A673 (cell line): ENCODE results near the gene IFNLR1. TPM values are rescaled to one million over a fixed set of nuclear protein-coding genes. Genes with fewer than 3 reads are reported as not detected.

Source experiments
- BruUV-seq: library from RNA; stranded (reverse); fragments of 400-500 nt; replicated peaks from 2 replicates; lab custom pipeline; 2021; lab: Mats Ljungman, UMichigan
- CTCF ChIA-PET: fragments of 300-600 bp; sonication (Branson Sonifier 250); formaldehyde crosslinking; loops from one replicate; lab custom pipeline; 2022; ENCODE audit warnings: antibody characterized with exemption; lab: Charles Lee
- POLR2A ChIA-PET: fragments of 300-600 bp; sonication (Branson Sonifier 250); formaldehyde crosslinking; loops from one replicate; lab custom pipeline; 2022; ENCODE audit warnings: antibody characterized with exemption; ENCODE audit not compliant: low non-redundant PET; lab: Charles Lee
- DNase-seq: peaks from one replicate; pipeline ENCODE4 v3.0.0-alpha.2; 2015; ENCODE audit warnings: low spot score
- H3K27ac ChIP-seq: fragments of 200-600 bp; sonication (generic); 2 replicates; pipeline ENCODE4 v1.5.1; 2016; ENCODE audit warnings: mixed run types, low read depth, mild to moderate bottlenecking, mixed read lengths, antibody characterized with exemption, low read length; ENCODE audit not compliant: poor library complexity, severe bottlenecking
- H3K27me3 ChIP-seq: fragments of 200-600 bp; sonication (generic); replicated peaks from 2 replicates; pipeline ENCODE4 v1.6.1; 2017; ENCODE audit warnings: mixed run types, low read depth, mild to moderate bottlenecking, mixed read lengths, antibody characterized with exemption, low read length; ENCODE audit not compliant: insufficient read depth, poor library complexity
- H3K36me3 ChIP-seq: fragments of 200-600 bp; sonication (generic); 2 replicates; pipeline ENCODE4 v1.6.1; 2016; ENCODE audit warnings: mixed run types, mild to moderate bottlenecking, mixed read lengths, antibody characterized with exemption, low read length; ENCODE audit not compliant: insufficient read depth, poor library complexity, severe bottlenecking
- H3K4me1 ChIP-seq: fragments of 200-600 bp; sonication (generic); 2 replicates; pipeline ENCODE4 v1.6.1; 2017; ENCODE audit warnings: mixed run types, mild to moderate bottlenecking, mixed read lengths, antibody characterized with exemption, low read length; ENCODE audit not compliant: insufficient read depth, poor library complexity, severe bottlenecking
- H3K4me3 ChIP-seq: fragments of 200-600 bp; sonication (generic); 2 replicates; pipeline ENCODE4 v1.5.1; 2016; ENCODE audit warnings: low read depth, mixed run types, mild to moderate bottlenecking, mixed read lengths, low read length; ENCODE audit not compliant: poor library complexity, severe bottlenecking
- H3K9me3 ChIP-seq: fragments of 200-600 bp; sonication (generic); 2 replicates; pipeline ENCODE4 v1.6.1; 2016; ENCODE audit warnings: mixed run types, low read depth, mild to moderate bottlenecking, mixed read lengths, antibody characterized with exemption, low read length; ENCODE audit not compliant: poor library complexity, severe bottlenecking
- CTCF ChIP-seq: fragments of 300-800, 200-600 bp; sonication (generic); conservative IDR thresholded peaks from 2 replicates; pipeline ENCODE4 v1.5.1; 2017; ENCODE audit warnings: low read depth, mild to moderate bottlenecking, antibody characterized with exemption, low read length, moderate library complexity, mixed read lengths
- EZH2 ChIP-seq: fragments of 200-600 bp; sonication (generic); IDR thresholded peaks from 2 replicates; pipeline ENCODE4 v1.6.1; 2017; ENCODE audit warnings: borderline replicate concordance, low read depth, mild to moderate bottlenecking, mixed read lengths, antibody characterized with exemption, low read length; ENCODE audit not compliant: poor library complexity, severe bottlenecking
- intact Hi-C: fragments of 100-400 bp; cut with micrococcal nuclease; formaldehyde crosslinking; loops from one replicate; pipeline ENCODE4 v1.10.0; 2022; ENCODE audit not compliant: unreplicated experiment
- total RNA-seq: library from RNA; stranded (reverse); gene quantifications from 2 replicates; pipeline ENCODE4 v1.2.3, GENCODE V29; 2021

The IFNLR1 gene
- total RNA-seq, 1 experiment from 2014 or later: 2.0 TPM

GRCh38 chr1:24226749-24227148, 39.7 kb upstream of the IFNLR1 start:
- no peak overlapping the region for H3K4me3 ChIP-seq
- TF ChIP-seq CTCF (no peak), EZH2 (no peak)
- intact Hi-C loops: no loop called here
- no TSS peak for BruUV-seq
- POLR2A ChIA-PET: no interaction called here
- no peaks in the 10 kb centered on the region for H3K9me3 ChIP-seq
- CTCF ChIA-PET: no interaction called here
- no peak overlapping the region for H3K27ac ChIP-seq
- no peaks in the 10 kb centered on the region for H3K27me3 ChIP-seq
- no peaks in the 10 kb centered on the region for H3K4me1 ChIP-seq
- H3K36me3 ChIP-seq: no peaks in the 10 kb centered on the region
- no peak for DNase-seq

- Histone ChIP-seq H3K4me3 (no peak overlapping the region), H3K36me3 (no peaks in the 10 kb centered on the region), H3K27me3 (no peaks in the 10 kb centered on the region), H3K9me3 (no peaks in the 10 kb centered on the region), H3K27ac (no peak overlapping the region), H3K4me1 (no peaks in the 10 kb centered on the region)
- no peak for DNase-seq
- TF ChIP-seq EZH2 (no peak), CTCF (no peak)
- CTCF ChIA-PET: no interaction called here
- intact Hi-C loops: no loop called here
- no TSS peak for BruUV-seq
- POLR2A ChIA-PET: no interaction called here
Measured at GRCh38 chr1:24224761-24225160, 37.7 kb upstream of the IFNLR1 start.

GRCh38 chr1:24224086-24224485, 37.0 kb upstream of the IFNLR1 start:
- POLR2A ChIA-PET: no interaction called here
- Histone ChIP-seq H3K9me3 (no peaks in the 10 kb centered on the region), H3K4me1 (no peaks in the 10 kb centered on the region), H3K27ac (no peak overlapping the region), H3K27me3 (no peaks in the 10 kb centered on the region), H3K4me3 (no peak overlapping the region), H3K36me3 (no peaks in the 10 kb centered on the region)
- no peak for DNase-seq
- no TSS peak for BruUV-seq
- CTCF ChIA-PET: interaction anchor here (0.6 kb wide), 1 partner anchor 24 kb away, joined by 3 read pairs; no protein-coding TSS in a partner anchor
- TF ChIP-seq EZH2 (no peak), CTCF (no peak)
- intact Hi-C loops: no loop called here
